Esophagus muscularis mucosa (tissue), 4 donors: ENCODE measurements around the gene MGAT2. TPM values are rescaled to one million over a fixed set of nuclear protein-coding genes. Genes with fewer than 3 reads are reported as not detected.

Source experiments
- DNase-seq: peaks from one replicate; pipeline ENCODE4 v3.0.0-alpha.2; 2017; ENCODE audit errors: extremely low spot score
- H3K27ac ChIP-seq, 4 donors: fragments of 200-600 bp; sonication (generic); replicated peaks in 1 of 4; 1 replicate in 3 of 4; 2 replicates in 1 of 4; pipeline ENCODE4 v1.5.1; 2016 to 2019; ENCODE audit warnings: mild to moderate bottlenecking in 1 of 4
- H3K27me3 ChIP-seq, 4 donors: fragments of 200-600 bp; sonication (generic); one replicate each; pipeline versions ENCODE4 v1.5.1 to v1.6.0; 2016 to 2019
- H3K36me3 ChIP-seq, 4 donors: fragments of 200-600 bp; sonication (generic); one replicate each; pipeline ENCODE4 v1.5.1; 2016 to 2019
- H3K4me1 ChIP-seq, 4 donors: fragments of 200-600 bp; sonication (generic); one replicate each; pipeline ENCODE4 v1.5.1; 2016 to 2019
- H3K4me3 ChIP-seq, 4 donors: fragments of 200-600 bp; sonication (generic); 1 replicate in 2 of 4; 2 replicates in 2 of 4; pipeline ENCODE4 v1.5.1; 2016 to 2019; ENCODE audit warnings: mild to moderate bottlenecking in 4 of 4, moderate library complexity in 1 of 4
- H3K9me3 ChIP-seq, 4 donors: fragments of 200-600 bp; sonication (generic); 1 replicate in 3 of 4; 2 replicates in 1 of 4; pipeline ENCODE4 v1.5.1; 2016 to 2019
- EP300 ChIP-seq: sonication (generic); formaldehyde crosslinking; IDR thresholded peaks from one replicate; pipeline ENCODE4 v1.6.1; 2017; ENCODE audit warnings: antibody characterized with exemption
- POLR2A ChIP-seq: fragments of 450-650 bp; IDR thresholded peaks from one replicate; pipeline ENCODE4 v1.6.1; 2017; ENCODE audit warnings: antibody characterized with exemption, moderate library complexity, mild to moderate bottlenecking, low read depth
- POLR2AphosphoS5 ChIP-seq, 2 donors: sonication (generic); formaldehyde crosslinking; IDR thresholded peaks; one replicate each; pipeline ENCODE4 v1.6.1; 2017; ENCODE audit warnings: antibody characterized with exemption in 2 of 2
- WGBS: methylation state at CpG from one replicate; pipeline ENCODE4 v1.1.5; 2018; 5-methylcytosine and 5-hydroxymethylcytosine counted together
- intact Hi-C: fragments of 100-400 bp; cut with DNase I; formaldehyde crosslinking; loops from one replicate; pipeline ENCODE4 v1.15.1; 2023
- total RNA-seq, 4 donors: library from RNA; depleted of rRNA; stranded (reverse); fragments of >200 nt; gene quantifications; one replicate each; pipeline versions ENCODE4 v1.1.0 to v1.2.1, GENCODE V29; 2016
- TF ChIP-seq, protein P1 (sequence below), 3 experiments: fragments of 200-600 bp in 2 of 3; fragments of 450-650 bp in 1 of 3; sonication (generic) in 2 of 3; IDR thresholded peaks; one replicate each; pipeline ENCODE4 v1.5.1; 2017 to 2019; ENCODE audit warnings: antibody characterized with exemption in 3 of 3, mild to moderate bottlenecking in 2 of 3, moderate library complexity in 1 of 3

The MGAT2 gene
- total RNA-seq, 4 donors from 2014 or later: 20.3 to 29.5 (median 24.1) TPM

DNA sequence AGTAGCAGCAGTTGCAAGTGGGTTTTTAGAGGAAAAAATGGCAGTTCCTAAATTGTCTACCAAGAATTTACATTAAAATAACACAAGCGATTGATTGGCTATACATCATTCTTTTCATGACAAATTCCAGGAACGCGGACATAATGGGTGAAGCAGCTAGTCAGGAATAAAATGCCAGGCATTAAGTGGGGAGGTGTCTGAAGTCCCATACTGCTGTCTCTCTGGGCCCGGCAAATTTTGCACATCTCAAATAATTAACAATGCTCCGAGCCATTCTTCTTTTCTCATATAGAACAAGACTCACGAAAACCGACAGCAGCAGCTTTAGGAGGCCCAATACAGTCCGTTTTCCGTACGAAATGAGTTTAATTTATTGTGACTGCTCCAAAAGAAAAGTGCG is 869 bp upstream of the MGAT2 start:
- peak overlapping the region; percentile 91 to 95 (median 92) for H3K27ac ChIP-seq
- no peak for DNase-seq
- intact Hi-C loops: no loop called here
- H3K4me3 ChIP-seq: peak overlapping the region; percentile 72 to 85 (median 80)
- H3K9me3 ChIP-seq: no peaks in the 10 kb centered on the region
- H3K27me3 ChIP-seq: no peaks in the 10 kb centered on the region
- TF ChIP-seq EP300 (no peak), POLR2AphosphoS5 (IDR thresholded peaks at IDR 0.05) (no peak), POLR2A (no peak)
- TF ChIP-seq, protein P1, sequence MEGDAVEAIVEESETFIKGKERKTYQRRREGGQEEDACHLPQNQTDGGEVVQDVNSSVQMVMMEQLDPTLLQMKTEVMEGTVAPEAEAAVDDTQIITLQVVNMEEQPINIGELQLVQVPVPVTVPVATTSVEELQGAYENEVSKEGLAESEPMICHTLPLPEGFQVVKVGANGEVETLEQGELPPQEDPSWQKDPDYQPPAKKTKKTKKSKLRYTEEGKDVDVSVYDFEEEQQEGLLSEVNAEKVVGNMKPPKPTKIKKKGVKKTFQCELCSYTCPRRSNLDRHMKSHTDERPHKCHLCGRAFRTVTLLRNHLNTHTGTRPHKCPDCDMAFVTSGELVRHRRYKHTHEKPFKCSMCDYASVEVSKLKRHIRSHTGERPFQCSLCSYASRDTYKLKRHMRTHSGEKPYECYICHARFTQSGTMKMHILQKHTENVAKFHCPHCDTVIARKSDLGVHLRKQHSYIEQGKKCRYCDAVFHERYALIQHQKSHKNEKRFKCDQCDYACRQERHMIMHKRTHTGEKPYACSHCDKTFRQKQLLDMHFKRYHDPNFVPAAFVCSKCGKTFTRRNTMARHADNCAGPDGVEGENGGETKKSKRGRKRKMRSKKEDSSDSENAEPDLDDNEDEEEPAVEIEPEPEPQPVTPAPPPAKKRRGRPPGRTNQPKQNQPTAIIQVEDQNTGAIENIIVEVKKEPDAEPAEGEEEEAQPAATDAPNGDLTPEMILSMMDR (IDR thresholded peaks at IDR 0.05): no peak
- H3K36me3 ChIP-seq: peaks cover 0 to 23% (median 16%) of the 10 kb centered on the region in 4 donors
- 2% methylated on average over 11 of the region's 11 CpGs for WGBS
- H3K4me1 ChIP-seq: peaks cover 30 to 48% (median 46%) of the 10 kb centered on the region in 4 donors

DNA sequence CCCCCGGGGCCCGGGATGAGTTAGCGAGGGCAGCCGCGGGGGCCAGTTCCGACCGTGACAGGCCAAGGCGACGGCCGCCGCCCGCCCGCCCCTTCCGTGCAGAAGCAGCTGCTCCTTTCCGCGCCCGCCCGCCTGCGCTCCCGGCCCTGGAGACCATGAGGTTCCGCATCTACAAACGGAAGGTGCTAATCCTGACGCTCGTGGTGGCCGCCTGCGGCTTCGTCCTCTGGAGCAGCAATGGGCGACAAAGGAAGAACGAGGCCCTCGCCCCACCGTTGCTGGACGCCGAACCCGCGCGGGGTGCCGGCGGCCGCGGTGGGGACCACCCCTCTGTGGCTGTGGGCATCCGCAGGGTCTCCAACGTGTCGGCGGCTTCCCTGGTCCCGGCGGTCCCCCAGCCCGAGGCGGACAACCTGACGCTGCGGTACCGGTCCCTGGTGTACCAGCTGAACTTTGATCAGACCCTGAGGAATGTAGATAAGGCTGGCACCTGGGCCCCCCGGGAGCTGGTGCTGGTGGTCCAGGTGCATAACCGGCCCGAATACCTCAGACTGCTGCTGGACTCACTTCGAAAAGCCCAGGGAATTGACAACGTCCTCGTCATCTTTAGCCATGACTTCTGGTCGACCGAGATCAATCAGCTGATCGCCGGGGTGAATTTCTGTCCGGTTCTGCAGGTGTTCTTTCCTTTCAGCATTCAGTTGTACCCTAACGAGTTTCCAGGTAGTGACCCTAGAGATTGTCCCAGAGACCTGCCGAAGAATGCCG is 699 bp downstream of the MGAT2 start:
- DNase-seq: peak; percentile 93
- no peaks in the 10 kb centered on the region for H3K27me3 ChIP-seq
- peaks cover 30 to 48% (median 46%) of the 10 kb centered on the region in 4 donors for H3K4me1 ChIP-seq
- 19% methylated on average over 10 of the region's 65 CpGs for WGBS
- H3K4me3 ChIP-seq: peak overlapping the region; percentile 72 to 85 (median 80)
- TF ChIP-seq POLR2A (no peak), POLR2AphosphoS5 (IDR thresholded peaks at IDR 0.05) (no peak), EP300 (no peak)
- TF ChIP-seq, protein P1 (IDR thresholded peaks at IDR 0.05): no peak
- H3K36me3 ChIP-seq: peaks cover 0 to 30% (median 18%) of the 10 kb centered on the region in 4 donors
- H3K9me3 ChIP-seq: no peaks in the 10 kb centered on the region
- peak overlapping the region; percentile 91 to 95 (median 92) for H3K27ac ChIP-seq
- intact Hi-C loops: no loop called here

DNA sequence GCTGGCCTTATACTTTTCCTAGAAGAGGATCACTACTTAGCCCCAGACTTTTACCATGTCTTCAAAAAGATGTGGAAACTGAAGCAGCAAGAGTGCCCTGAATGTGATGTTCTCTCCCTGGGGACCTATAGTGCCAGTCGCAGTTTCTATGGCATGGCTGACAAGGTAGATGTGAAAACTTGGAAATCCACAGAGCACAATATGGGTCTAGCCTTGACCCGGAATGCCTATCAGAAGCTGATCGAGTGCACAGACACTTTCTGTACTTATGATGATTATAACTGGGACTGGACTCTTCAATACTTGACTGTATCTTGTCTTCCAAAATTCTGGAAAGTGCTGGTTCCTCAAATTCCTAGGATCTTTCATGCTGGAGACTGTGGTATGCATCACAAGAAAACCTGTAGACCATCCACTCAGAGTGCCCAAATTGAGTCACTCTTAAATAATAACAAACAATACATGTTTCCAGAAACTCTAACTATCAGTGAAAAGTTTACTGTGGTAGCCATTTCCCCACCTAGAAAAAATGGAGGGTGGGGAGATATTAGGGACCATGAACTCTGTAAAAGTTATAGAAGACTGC is 1.5 kb downstream of the MGAT2 start:
- no peaks in the 10 kb centered on the region for H3K27me3 ChIP-seq
- H3K9me3 ChIP-seq: no peaks in the 10 kb centered on the region
- intact Hi-C loops: no loop called here
- peak overlapping the region; percentile 72 to 85 (median 80) for H3K4me3 ChIP-seq
- H3K4me1 ChIP-seq: peaks cover 30 to 48% (median 46%) of the 10 kb centered on the region in 4 donors
- no peak for TF ChIP-seq POLR2AphosphoS5 (IDR thresholded peaks at IDR 0.05)
- TF ChIP-seq EP300: no peak
- TF ChIP-seq, protein P1 (IDR thresholded peaks at IDR 0.05): no peak
- no peak for TF ChIP-seq POLR2A
- DNase-seq: no peak
- peaks cover 0 to 29% (median 17%) of the 10 kb centered on the region in 4 donors for H3K36me3 ChIP-seq
- WGBS: 75% methylated on average over 3 of the region's 3 CpGs
- H3K27ac ChIP-seq: peak overlapping the region in 2 of 4 donors; percentile 91 to 94

DNA sequence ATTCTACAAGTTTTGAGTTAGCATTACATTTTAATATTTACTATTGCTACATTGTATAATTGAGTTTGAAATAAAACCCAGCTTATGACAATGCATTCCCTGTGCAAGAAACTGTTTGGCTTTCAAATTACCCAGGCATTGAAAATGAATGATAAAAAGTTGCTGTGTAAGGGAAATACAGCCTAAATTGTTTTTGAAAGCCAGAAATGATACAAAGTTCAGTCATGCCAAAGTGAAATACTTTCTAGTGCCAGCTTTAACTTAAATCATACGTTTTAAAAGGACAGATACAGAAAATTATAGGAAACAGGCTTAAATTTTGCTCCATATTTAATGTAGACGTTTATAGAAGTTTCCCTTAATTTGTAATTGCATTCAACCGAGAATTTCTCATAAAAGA is 2.8 kb downstream of the MGAT2 start:
- no peaks in the 10 kb centered on the region for H3K9me3 ChIP-seq
- WGBS: 59% methylated on average over 3 of the region's 3 CpGs
- H3K36me3 ChIP-seq: peaks cover 0 to 27% (median 8%) of the 10 kb centered on the region in 4 donors
- H3K27ac ChIP-seq: no peak overlapping the region
- no peak for TF ChIP-seq POLR2A
- TF ChIP-seq, protein P1 (IDR thresholded peaks at IDR 0.05): no peak
- no peak for TF ChIP-seq POLR2AphosphoS5 (IDR thresholded peaks at IDR 0.05)
- TF ChIP-seq EP300: no peak
- no peaks in the 10 kb centered on the region for H3K27me3 ChIP-seq
- H3K4me1 ChIP-seq: peaks cover 30 to 48% (median 45%) of the 10 kb centered on the region in 4 donors
- H3K4me3 ChIP-seq: no peak overlapping the region
- intact Hi-C loops: no loop called here
- DNase-seq: no peak
